Activated naive CD8-positive, alpha-beta T cell treated with anti-CD3 and anti-CD28 coated beads, Interleukin-2, amount 10 ng/mL, durations not matched to agents 7 days and 5 days (primary cell): ENCODE results near the gene ANKUB1. TPM values are rescaled to one million over a fixed set of nuclear protein-coding genes. Genes with fewer than 3 reads are reported as not detected.

ENCODE experiments used
- ATAC-seq: fragments of 150-1000 bp; cut with Tn5 transposase; one replicate; pipeline ENCODE4 v1.10.0; 2021; ENCODE audit warnings: low read depth, moderate library complexity
- POLR2A ChIA-PET: fragments of 350-600 bp; sonication (Branson Sonifier 250); formaldehyde crosslinking; loops from one replicate; lab custom pipeline; 2021; ENCODE audit warnings: antibody characterized with exemption; lab: Charles Lee
- DNase-seq: peaks from one replicate; pipeline ENCODE4 v3.0.0; 2021
- H3K27ac Mint-ChIP-seq: one replicate; pipeline ENCODE4 v1.8.0; 2022; ENCODE audit warnings: mild to moderate bottlenecking, mixed read lengths
- H3K27me3 Mint-ChIP-seq: one replicate; pipeline ENCODE4 v1.8.0; 2022; ENCODE audit warnings: mild to moderate bottlenecking, moderate library complexity, mixed read lengths
- H3K36me3 Mint-ChIP-seq: one replicate; pipeline ENCODE4 v1.8.0; 2021; ENCODE audit warnings: mild to moderate bottlenecking, mixed read lengths
- H3K4me1 Mint-ChIP-seq: one replicate; pipeline ENCODE4 v1.8.0; 2021; ENCODE audit warnings: mixed read lengths
- H3K4me3 Mint-ChIP-seq: one replicate; pipeline ENCODE4 v1.8.0; 2022; ENCODE audit warnings: mild to moderate bottlenecking, moderate library complexity, mixed read lengths
- H3K9me3 Mint-ChIP-seq: one replicate; pipeline ENCODE4 v1.8.0; 2021; ENCODE audit warnings: mixed read lengths
- total RNA-seq, 2 experiments: library from RNA; stranded (reverse); gene quantifications; one replicate each; pipeline ENCODE4 v1.2.3, GENCODE V29; 2021

The ANKUB1 gene
- total RNA-seq, 2 experiments from 2014 or later = not detected

GRCh38 chr3:149800693-149801092 lies 8.3 kb upstream of the ANKUB1 start:
- peaks cover 15% of the 10 kb centered on the region for H3K27me3 Mint-ChIP-seq
- no peak overlapping the region for H3K27ac Mint-ChIP-seq
- peaks cover 3% of the 10 kb centered on the region for H3K9me3 Mint-ChIP-seq
- ATAC-seq = no peak
- H3K36me3 Mint-ChIP-seq = no peaks in the 10 kb centered on the region
- no peak overlapping the region for H3K4me3 Mint-ChIP-seq
- POLR2A ChIA-PET = no interaction called here
- no peaks in the 10 kb centered on the region for H3K4me1 Mint-ChIP-seq
- no peak for DNase-seq

GRCh38 chr3:149796026-149796425 lies 3.7 kb upstream of the ANKUB1 start:
- H3K4me1 Mint-ChIP-seq = no peaks in the 10 kb centered on the region
- no peak overlapping the region for H3K4me3 Mint-ChIP-seq
- DNase-seq = no peak
- POLR2A ChIA-PET = no interaction called here
- ATAC-seq = no peak
- H3K27ac Mint-ChIP-seq = no peak overlapping the region
- H3K9me3 Mint-ChIP-seq = peaks cover 3% of the 10 kb centered on the region
- H3K36me3 Mint-ChIP-seq = no peaks in the 10 kb centered on the region
- peaks cover 9% of the 10 kb centered on the region for H3K27me3 Mint-ChIP-seq

- Mint-ChIP-seq H3K27ac (no peak overlapping the region), H3K4me1 (no peaks in the 10 kb centered on the region), H3K36me3 (no peaks in the 10 kb centered on the region), H3K9me3 (peaks cover 2% of the 10 kb centered on the region), H3K4me3 (no peak overlapping the region), H3K27me3 (peaks cover 28% of the 10 kb centered on the region)
- ATAC-seq = no peak
- POLR2A ChIA-PET = no interaction called here
- DNase-seq = no peak
Measured at GRCh38 chr3:149790698-149791097, 1.7 kb downstream of the ANKUB1 start.

- Mint-ChIP-seq H3K4me1 (no peaks in the 10 kb centered on the region), H3K36me3 (no peaks in the 10 kb centered on the region), H3K9me3 (peaks cover 2% of the 10 kb centered on the region), H3K27me3 (peaks cover 27% of the 10 kb centered on the region), H3K4me3 (no peak overlapping the region), H3K27ac (no peak overlapping the region)
- no peak for ATAC-seq
- POLR2A ChIA-PET = no interaction called here
- DNase-seq = no peak
Measured at GRCh38 chr3:149790268-149790667, 2.1 kb downstream of the ANKUB1 start.

GRCh38 chr3:149784064-149784704 lies 8.2 kb downstream of the ANKUB1 start:
- H3K36me3 Mint-ChIP-seq = no peaks in the 10 kb centered on the region
- H3K4me1 Mint-ChIP-seq = no peaks in the 10 kb centered on the region
- H3K27me3 Mint-ChIP-seq = peaks cover 21% of the 10 kb centered on the region
- peaks cover 2% of the 10 kb centered on the region for H3K9me3 Mint-ChIP-seq
- DNase-seq (no peak), ATAC-seq (no peak)
- POLR2A ChIA-PET = no interaction called here
- H3K4me3 Mint-ChIP-seq = no peak overlapping the region
- no peak overlapping the region for H3K27ac Mint-ChIP-seq

- Mint-ChIP-seq H3K36me3 (no peaks in the 10 kb centered on the region), H3K4me3 (no peak overlapping the region), H3K27ac (no peak overlapping the region), H3K4me1 (no peaks in the 10 kb centered on the region), H3K27me3 (peaks cover 20% of the 10 kb centered on the region), H3K9me3 (peaks cover 2% of the 10 kb centered on the region)
- DNase-seq = no peak
- POLR2A ChIA-PET = no interaction called here
- ATAC-seq = no peak
Measured at GRCh38 chr3:149783576-149783975, 8.8 kb downstream of the ANKUB1 start.

GRCh38 chr3:149781741-149782140 lies 10.6 kb downstream of the ANKUB1 start:
- DNase-seq = no peak
- no peak for ATAC-seq
- Mint-ChIP-seq H3K36me3 (no peaks in the 10 kb centered on the region), H3K27me3 (peaks cover 16% of the 10 kb centered on the region), H3K4me3 (no peak overlapping the region), H3K9me3 (peaks cover 2% of the 10 kb centered on the region), H3K4me1 (no peaks in the 10 kb centered on the region), H3K27ac (no peak overlapping the region)
- POLR2A ChIA-PET = no interaction called here

- Mint-ChIP-seq H3K4me1 (no peaks in the 10 kb centered on the region), H3K27me3 (peaks cover 11% of the 10 kb centered on the region), H3K9me3 (peaks cover 1% of the 10 kb centered on the region), H3K27ac (no peak overlapping the region), H3K36me3 (no peaks in the 10 kb centered on the region), H3K4me3 (no peak overlapping the region)
- no peak for DNase-seq
- no peak for ATAC-seq
- POLR2A ChIA-PET = no interaction called here
Measured at GRCh38 chr3:149781211-149781610, 11.1 kb downstream of the ANKUB1 start.

GRCh38 chr3:149777414-149778214 lies 14.7 kb downstream of the ANKUB1 start:
- Mint-ChIP-seq H3K4me3 (no peak overlapping the region), H3K36me3 (no peaks in the 10 kb centered on the region), H3K9me3 (no peaks in the 10 kb centered on the region), H3K27me3 (peaks cover 9% of the 10 kb centered on the region), H3K27ac (no peak overlapping the region), H3K4me1 (no peaks in the 10 kb centered on the region)
- ATAC-seq = no peak
- POLR2A ChIA-PET = no interaction called here
- DNase-seq = no peak

- no peak for ATAC-seq
- Mint-ChIP-seq H3K36me3 (no peaks in the 10 kb centered on the region), H3K9me3 (no peaks in the 10 kb centered on the region), H3K4me3 (no peak overlapping the region), H3K4me1 (no peaks in the 10 kb centered on the region), H3K27me3 (peaks cover 9% of the 10 kb centered on the region), H3K27ac (no peak overlapping the region)
- POLR2A ChIA-PET = no interaction called here
- DNase-seq = no peak
Measured at GRCh38 chr3:149776170-149776569, 16.2 kb downstream of the ANKUB1 start.

- no peak overlapping the region for H3K4me3 Mint-ChIP-seq
- no peaks in the 10 kb centered on the region for H3K4me1 Mint-ChIP-seq
- no peaks in the 10 kb centered on the region for H3K9me3 Mint-ChIP-seq
- POLR2A ChIA-PET = no interaction called here
- DNase-seq = no peak
- H3K27me3 Mint-ChIP-seq = peaks cover 8% of the 10 kb centered on the region
- no peak overlapping the region for H3K27ac Mint-ChIP-seq
- H3K36me3 Mint-ChIP-seq = no peaks in the 10 kb centered on the region
- no peak for ATAC-seq
Measured at GRCh38 chr3:149772861-149773260, 19.5 kb downstream of the ANKUB1 start.

GRCh38 chr3:149771652-149772271 lies 20.6 kb downstream of the ANKUB1 start:
- ATAC-seq = peak; percentile 54
- H3K27me3 Mint-ChIP-seq = peaks cover 8% of the 10 kb centered on the region
- H3K36me3 Mint-ChIP-seq = no peaks in the 10 kb centered on the region
- H3K4me1 Mint-ChIP-seq = no peaks in the 10 kb centered on the region
- no peak overlapping the region for H3K27ac Mint-ChIP-seq
- POLR2A ChIA-PET = no interaction called here
- H3K9me3 Mint-ChIP-seq = no peaks in the 10 kb centered on the region
- no peak for DNase-seq
- H3K4me3 Mint-ChIP-seq = no peak overlapping the region

- Mint-ChIP-seq H3K4me3 (no peak overlapping the region), H3K9me3 (no peaks in the 10 kb centered on the region), H3K36me3 (no peaks in the 10 kb centered on the region), H3K27ac (no peak overlapping the region), H3K27me3 (peaks cover 16% of the 10 kb centered on the region), H3K4me1 (no peaks in the 10 kb centered on the region)
- no peak for ATAC-seq
- POLR2A ChIA-PET = no interaction called here
- no peak for DNase-seq
Measured at GRCh38 chr3:149770246-149770645, 22.1 kb downstream of the ANKUB1 start.

GRCh38 chr3:149768704-149769103 lies 23.6 kb downstream of the ANKUB1 start:
- Mint-ChIP-seq H3K27me3 (peaks cover 24% of the 10 kb centered on the region), H3K36me3 (no peaks in the 10 kb centered on the region), H3K27ac (no peak overlapping the region), H3K4me1 (no peaks in the 10 kb centered on the region), H3K4me3 (no peak overlapping the region), H3K9me3 (no peaks in the 10 kb centered on the region)
- ATAC-seq (no peak), DNase-seq (no peak)
- POLR2A ChIA-PET = no interaction called here
